BJ (cell line): ENCODE data around the gene SUMO4. TPM values are rescaled to one million over a fixed set of nuclear protein-coding genes. Genes with fewer than 3 reads are reported as not detected.

Experiments
- CTCF ChIA-PET: fragments of 350-600 bp; formaldehyde crosslinking; extraction: SDS; loops from one replicate; lab custom pipeline; 2021; ENCODE audit warnings: antibody characterized with exemption, inconsistent platforms; lab: Yijun Ruan, JAX
- POLR2A ChIA-PET: fragments of 300-600 bp; sonication (Branson Sonifier 250); formaldehyde crosslinking; extraction: SDS; loops from one replicate; lab custom pipeline; 2021; ENCODE audit warnings: antibody characterized with exemption; lab: Charles Lee
- DNase-seq: peaks from one replicate; pipeline ENCODE4 v3.0.0-alpha.2; 2011; ENCODE audit warnings: low read depth
- H3K27me3 ChIP-seq: 2 replicates; pipeline ENCODE4 v1.6.0; 2011; ENCODE audit warnings: low read length; ENCODE audit not compliant: control insufficient read depth, insufficient read depth
- H3K36me3 ChIP-seq: 2 replicates; pipeline ENCODE4 v1.5.1; 2011; ENCODE audit warnings: low read length; ENCODE audit not compliant: control insufficient read depth, insufficient read depth
- H3K4me3 ChIP-seq: 2 replicates; pipeline ENCODE4 v1.5.1; 2011; ENCODE audit warnings: low read depth, mild to moderate bottlenecking, control low read depth, low read length
- CTCF ChIP-seq: IDR thresholded peaks from 2 replicates; pipeline ENCODE4 v1.5.1; 2011; ENCODE audit warnings: low read depth, mild to moderate bottlenecking, control low read depth, inconsistent platforms, low read length, moderate library complexity; ENCODE audit not compliant: insufficient read depth
- polyA plus RNA-seq: library from polyadenylated mRNA; depleted of rRNA; stranded (reverse); fragments of >200 nt; gene quantifications from 2 replicates; pipeline ENCODE4 v1.2.3, GENCODE V29; 2011

Gene SUMO4
- polyA plus RNA-seq, 1 experiment, result not detected

- POLR2A ChIA-PET, result no interaction called here
- DNase-seq, result no peak
- TF ChIP-seq CTCF, result no peak
Measured at GRCh38 chr6:149360536-149360935, 39.5 kb upstream of the SUMO4 start.

GRCh38 chr6:149362289-149362688 is 37.8 kb upstream of the SUMO4 start:
- no peak for TF ChIP-seq CTCF
- ChIA-PET CTCF (interaction anchor here (1.2 kb wide), 1 partner anchor 12 kb away, joined by 3 read pairs; no protein-coding TSS in a partner anchor), POLR2A (interaction anchor here (0.6 kb wide), 1 partner anchor 20 kb away, joined by 3 read pairs; no protein-coding TSS in a partner anchor)

More at GRCh38 chr6:149360536-149360935, 39.5 kb upstream of the SUMO4 start:
- CTCF ChIA-PET, result no interaction called here
- no peaks in the 10 kb centered on the region for H3K27me3 ChIP-seq
- no peak overlapping the region for H3K4me3 ChIP-seq
- no peaks in the 10 kb centered on the region for H3K36me3 ChIP-seq

GRCh38 chr6:149363154-149363553 is 36.9 kb upstream of the SUMO4 start:
- POLR2A ChIA-PET, result no interaction called here
- no peak for TF ChIP-seq CTCF
- CTCF ChIA-PET, result interaction anchor here (1.2 kb wide), 1 partner anchor 13 kb away, joined by 3 read pairs; no protein-coding TSS in a partner anchor
- H3K4me3 ChIP-seq, result no peak overlapping the region
- H3K36me3 ChIP-seq, result no peaks in the 10 kb centered on the region
- H3K27me3 ChIP-seq, result no peaks in the 10 kb centered on the region
- no peak for DNase-seq

More at GRCh38 chr6:149362289-149362688, 37.8 kb upstream of the SUMO4 start:
- no peak for DNase-seq
- no peaks in the 10 kb centered on the region for H3K36me3 ChIP-seq
- no peak overlapping the region for H3K4me3 ChIP-seq
- no peaks in the 10 kb centered on the region for H3K27me3 ChIP-seq

- H3K27me3 ChIP-seq, result no peaks in the 10 kb centered on the region
- DNase-seq, result no peak
- no peak for TF ChIP-seq CTCF
- ChIA-PET CTCF (no interaction called here), POLR2A (no interaction called here)
- no peak overlapping the region for H3K4me3 ChIP-seq
- H3K36me3 ChIP-seq, result no peaks in the 10 kb centered on the region
Measured at GRCh38 chr6:149364557-149364956, 35.5 kb upstream of the SUMO4 start.

- no peak for TF ChIP-seq CTCF
- DNase-seq, result no peak
- Histone ChIP-seq H3K4me3 (no peak overlapping the region), H3K36me3 (no peaks in the 10 kb centered on the region), H3K27me3 (no peaks in the 10 kb centered on the region)
- POLR2A ChIA-PET, result no interaction called here
- CTCF ChIA-PET, result no interaction called here
Measured at GRCh38 chr6:149365197-149365596, 34.9 kb upstream of the SUMO4 start.
